Measurements from ENCODE around the gene ANO2.
A peak's percentile ranks its signal among the peaks of the same experiment; 100 is the strongest.

Gene ANO2

GRCh38 chr12:5965950-5966383 is 20.9 kb upstream of the ANO2 start:
- intact Hi-C loops (cut with DNase I): no loop called here
- peak in 9 of 10 donors; percentile 47 to 92 (median 61) for DNase-seq

GRCh38 chr12:5964913-5965900 is 20.1 kb upstream of the ANO2 start:
- intact Hi-C loops (cut with DNase I): no loop called here
- DNase-seq: peak in 1 of 10 donors; percentile 80

- DNase-seq: no peak
- intact Hi-C loops (cut with DNase I): no loop called here
These were observed 18.5 kb upstream of the ANO2 start for GRCh38 chr12:5963515-5963914.

DNA sequence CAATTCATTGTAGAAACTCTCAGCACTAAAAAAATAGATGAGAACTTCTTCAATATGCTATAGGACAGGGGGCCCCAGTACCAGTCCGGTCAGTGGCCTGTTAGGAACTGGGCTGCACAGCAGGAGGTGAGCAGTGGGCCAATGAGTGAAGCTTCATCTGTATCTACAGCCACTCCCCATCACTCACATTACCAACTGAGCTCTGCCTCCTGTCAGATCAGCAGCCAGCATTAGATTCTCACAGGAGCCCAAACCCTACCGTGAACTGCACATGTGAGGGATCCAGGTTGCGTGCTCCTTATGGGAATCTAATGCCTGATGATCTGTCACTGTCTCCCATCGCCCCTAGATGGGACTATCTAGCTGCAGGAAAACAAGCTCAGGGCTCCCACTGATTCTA is 15.7 kb upstream of the ANO2 start:
- intact Hi-C loops (cut with DNase I): no loop called here
- no peak for DNase-seq

- intact Hi-C loops (cut with DNase I): no loop called here
- DNase-seq: no peak
These were observed 11.9 kb upstream of the ANO2 start for GRCh38 chr12:5956987-5957386.

DNA sequence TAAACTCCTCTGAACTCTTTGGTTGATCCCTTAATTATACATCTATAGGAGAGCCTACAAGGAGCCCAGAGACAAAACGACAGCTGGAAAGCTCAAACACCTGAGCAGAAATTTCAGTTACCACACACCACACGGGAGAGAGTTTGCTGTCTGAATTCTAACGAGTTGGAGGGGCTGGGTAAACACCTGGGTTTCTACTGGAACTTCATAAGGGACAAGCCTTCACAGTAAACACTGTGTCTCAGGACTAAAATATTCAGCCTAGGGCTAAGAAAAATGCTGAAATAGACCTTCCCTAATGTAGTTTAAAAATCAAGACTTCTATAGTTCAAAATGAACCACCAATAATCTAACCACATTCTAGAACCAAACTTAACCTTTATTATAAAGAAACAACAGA is 9.6 kb upstream of the ANO2 start:
- intact Hi-C loops (cut with DNase I): no loop called here
- DNase-seq: no peak

- intact Hi-C loops (cut with DNase I): no loop called here
- no peak for DNase-seq
These were observed 9.0 kb upstream of the ANO2 start for GRCh38 chr12:5953835-5954586.

- no peak for DNase-seq
- intact Hi-C loops (cut with DNase I): no loop called here
These were observed 7.0 kb upstream of the ANO2 start for GRCh38 chr12:5952031-5952430.

- no peak for DNase-seq
- intact Hi-C loops (cut with DNase I): no loop called here
These were observed 3.6 kb upstream of the ANO2 start for GRCh38 chr12:5948696-5949095.

DNA sequence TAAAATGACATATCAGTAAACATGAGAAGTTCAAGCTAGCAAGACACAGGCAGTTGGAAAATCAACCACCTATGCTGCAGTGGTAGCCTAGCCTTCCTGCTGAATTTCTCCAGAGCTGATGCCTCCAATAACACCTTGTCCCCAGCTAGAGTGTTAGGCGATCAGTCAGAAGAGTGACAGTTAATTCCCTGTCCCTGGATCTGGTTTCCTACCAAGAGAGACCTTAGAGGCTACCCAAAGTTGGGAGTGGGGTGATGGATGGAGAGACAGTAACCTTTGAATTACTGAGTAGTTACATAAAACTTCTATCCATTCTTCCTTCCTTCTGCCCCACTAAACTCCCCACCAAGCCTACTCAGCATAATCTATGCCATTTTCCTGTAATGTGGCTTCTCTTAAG is 1.9 kb upstream of the ANO2 start:
- DNase-seq: no peak
- intact Hi-C loops (cut with DNase I): no loop called here

DNA sequence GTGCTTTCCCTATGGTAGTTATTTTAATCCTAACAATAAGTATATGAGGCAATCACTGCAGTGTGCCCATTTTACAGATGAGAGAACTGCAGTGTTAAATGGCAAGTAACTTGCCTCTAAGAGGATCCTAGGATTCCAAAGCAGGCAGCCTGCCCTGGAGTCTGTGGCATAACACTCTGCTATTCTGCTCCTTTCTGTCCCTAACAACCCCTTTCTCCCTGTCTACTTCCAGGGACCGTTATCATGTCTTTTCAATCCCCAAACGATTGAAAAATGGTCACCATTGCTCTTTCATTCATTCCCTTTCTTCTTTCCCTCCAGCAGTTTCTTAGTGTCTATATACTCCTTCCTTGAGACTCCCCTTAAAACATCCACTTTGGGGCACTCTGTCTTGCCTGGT is 1.3 kb upstream of the ANO2 start:
- DNase-seq: peak in 1 of 10 donors; percentile 18
- intact Hi-C loops (cut with DNase I): no loop called here

DNA sequence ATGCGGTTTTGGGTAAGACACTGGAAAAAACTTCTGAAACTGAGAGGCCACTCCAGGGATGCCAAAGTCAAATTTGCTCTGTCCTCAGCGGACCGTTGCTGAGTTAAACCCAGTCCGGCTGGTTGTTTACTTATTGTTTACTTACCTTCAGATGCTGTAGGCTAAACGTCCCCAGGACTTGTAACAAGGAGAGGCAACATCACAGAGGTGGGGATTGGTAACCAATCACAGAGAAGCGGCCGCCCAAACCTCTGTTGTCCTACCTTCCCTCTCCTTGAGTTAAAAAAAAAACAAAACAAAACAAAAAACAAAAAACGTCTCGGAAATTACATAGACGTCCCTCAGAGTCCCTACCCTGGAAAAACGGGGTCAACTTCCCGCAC is 380 bp downstream of the ANO2 start:
- peak in 1 of 10 donors; percentile 8 for DNase-seq
- intact Hi-C loops (cut with DNase I): no loop called here

- DNase-seq: peak in 1 of 10 donors; percentile 55
- intact Hi-C loops (cut with DNase I): no loop called here
These were observed 1.0 kb downstream of the ANO2 start for GRCh38 chr12:5944053-5944452.

- DNase-seq: no peak
- intact Hi-C loops (cut with DNase I): no loop called here
These were observed 3.2 kb downstream of the ANO2 start for GRCh38 chr12:5941907-5942306.

GRCh38 chr12:5927732-5928516 is 17.1 kb downstream of the ANO2 start:
- intact Hi-C loops (cut with DNase I): no loop called here
- peak in 1 of 10 donors; percentile 27 for DNase-seq

DNA sequence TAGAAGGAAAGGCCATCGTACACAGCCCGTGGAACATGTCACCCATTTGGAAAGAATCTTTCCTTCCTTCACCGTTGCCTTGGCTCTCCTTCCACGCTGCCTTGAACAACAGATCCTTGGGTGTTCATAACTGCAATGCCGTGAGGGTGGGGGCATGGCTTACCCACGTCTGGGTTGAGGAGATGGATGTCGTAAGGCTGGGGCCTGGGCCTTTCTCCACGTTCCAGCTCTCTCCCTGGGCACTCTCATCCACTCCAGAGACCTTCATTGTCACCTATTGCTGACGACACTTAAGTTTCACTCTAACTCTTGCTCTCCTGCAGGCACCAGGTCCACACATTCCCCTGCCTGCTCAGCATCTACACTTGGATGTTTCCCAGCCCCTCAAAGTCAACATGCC is 19.4 kb downstream of the ANO2 start:
- DNase-seq: peak in 1 of 10 donors; percentile 56
- intact Hi-C loops (cut with DNase I): no loop called here

DNA sequence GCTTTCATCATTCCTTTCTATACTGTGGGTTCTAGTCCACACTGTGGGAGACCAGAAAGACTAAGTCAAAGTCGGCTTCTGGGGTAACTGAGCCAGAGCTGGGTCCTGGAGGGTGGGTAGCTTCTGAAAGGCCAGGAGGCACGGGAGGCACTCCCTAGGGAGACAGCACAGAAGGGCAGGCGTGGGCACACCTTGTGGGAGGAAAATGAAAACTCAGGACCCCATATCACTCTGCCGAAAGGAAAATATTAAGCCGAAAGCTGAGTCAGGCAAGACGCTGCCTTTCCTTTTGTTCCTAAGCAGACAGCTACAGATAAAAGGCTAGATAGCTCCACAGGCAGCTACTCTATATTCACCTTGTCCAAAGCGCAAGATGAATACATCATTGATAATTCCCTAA is 20.7 kb downstream of the ANO2 start:
- no peak for DNase-seq
- intact Hi-C loops (cut with DNase I): no loop called here

DNA sequence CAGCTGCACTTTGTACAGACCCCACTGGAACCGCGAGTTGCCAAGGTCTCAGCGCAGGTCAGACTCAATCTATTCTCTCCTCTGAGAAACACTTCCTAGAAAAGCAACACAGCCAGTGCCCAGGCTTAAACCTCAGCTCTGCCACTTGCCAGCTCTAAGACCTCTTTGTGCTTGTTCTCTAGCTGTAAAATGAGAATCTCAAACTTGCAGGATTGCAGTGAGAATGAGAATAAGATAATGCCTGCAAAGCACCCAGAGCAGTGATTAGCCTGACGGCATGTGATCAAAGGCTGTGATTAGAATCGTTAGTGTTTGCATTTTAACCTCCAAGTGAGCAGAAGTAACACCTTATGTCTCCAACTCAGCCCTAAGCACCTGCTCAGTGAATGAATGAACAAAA is 21.3 kb downstream of the ANO2 start:
- intact Hi-C loops (cut with DNase I): no loop called here
- no peak for DNase-seq

- intact Hi-C loops (cut with DNase I): no loop called here
- DNase-seq: no peak
These were observed 21.9 kb downstream of the ANO2 start for GRCh38 chr12:5923043-5923605.

All from posterior cingulate gyrus (tissue), 11 donors.